ENCODE measurements around the gene OIP5.
A peak's percentile ranks its signal among the peaks of the same experiment; 100 is the strongest.
"Not testable (repeated sequence)": the region's sequence is repeated elsewhere in the genome, so short reads cannot be mapped to it uniquely, and the experiment has no call there.

The OIP5 gene

DNA sequence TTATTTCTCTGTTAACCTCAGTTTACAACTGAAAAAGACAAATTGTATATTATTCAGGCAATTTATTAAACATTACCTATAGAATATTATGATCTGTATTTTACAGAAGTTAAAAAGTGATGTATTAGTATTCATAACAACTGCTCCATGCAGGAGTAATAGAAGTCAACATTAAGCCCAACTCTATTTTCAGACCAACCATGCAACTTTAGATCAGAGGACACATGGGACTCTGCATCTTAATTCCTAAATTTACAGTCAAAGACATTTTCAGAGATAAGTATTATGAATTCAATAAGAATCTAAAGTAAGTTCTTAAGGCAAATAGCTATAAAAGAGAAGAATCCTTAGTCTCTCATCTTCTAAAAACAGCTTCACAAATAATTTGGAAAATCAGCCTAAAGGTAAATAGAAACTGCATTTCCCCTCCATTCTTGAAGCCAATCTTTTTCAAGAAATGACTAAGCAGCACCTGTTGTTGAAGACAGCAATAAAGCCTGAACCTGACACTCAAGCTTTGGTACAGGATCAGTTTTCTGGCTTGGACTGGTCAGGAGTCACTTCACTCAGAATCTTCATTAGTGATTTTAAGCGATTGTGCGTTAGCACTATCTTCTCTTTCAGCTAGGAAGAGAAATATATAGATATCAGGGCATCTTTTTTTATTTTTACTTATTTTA, 23.0 kb downstream of the OIP5 start:
- DNase-seq (ENCODE audit: low read depth) = no peak
- TF ChIP-seq, protein P1, sequence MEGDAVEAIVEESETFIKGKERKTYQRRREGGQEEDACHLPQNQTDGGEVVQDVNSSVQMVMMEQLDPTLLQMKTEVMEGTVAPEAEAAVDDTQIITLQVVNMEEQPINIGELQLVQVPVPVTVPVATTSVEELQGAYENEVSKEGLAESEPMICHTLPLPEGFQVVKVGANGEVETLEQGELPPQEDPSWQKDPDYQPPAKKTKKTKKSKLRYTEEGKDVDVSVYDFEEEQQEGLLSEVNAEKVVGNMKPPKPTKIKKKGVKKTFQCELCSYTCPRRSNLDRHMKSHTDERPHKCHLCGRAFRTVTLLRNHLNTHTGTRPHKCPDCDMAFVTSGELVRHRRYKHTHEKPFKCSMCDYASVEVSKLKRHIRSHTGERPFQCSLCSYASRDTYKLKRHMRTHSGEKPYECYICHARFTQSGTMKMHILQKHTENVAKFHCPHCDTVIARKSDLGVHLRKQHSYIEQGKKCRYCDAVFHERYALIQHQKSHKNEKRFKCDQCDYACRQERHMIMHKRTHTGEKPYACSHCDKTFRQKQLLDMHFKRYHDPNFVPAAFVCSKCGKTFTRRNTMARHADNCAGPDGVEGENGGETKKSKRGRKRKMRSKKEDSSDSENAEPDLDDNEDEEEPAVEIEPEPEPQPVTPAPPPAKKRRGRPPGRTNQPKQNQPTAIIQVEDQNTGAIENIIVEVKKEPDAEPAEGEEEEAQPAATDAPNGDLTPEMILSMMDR (IDR thresholded peaks at IDR 0.05; ENCODE audit: low read depth, low read length) = no peak
- TF ChIP-seq, protein P2, sequence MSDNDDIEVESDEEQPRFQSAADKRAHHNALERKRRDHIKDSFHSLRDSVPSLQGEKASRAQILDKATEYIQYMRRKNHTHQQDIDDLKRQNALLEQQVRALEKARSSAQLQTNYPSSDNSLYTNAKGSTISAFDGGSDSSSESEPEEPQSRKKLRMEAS (IDR thresholded peaks at IDR 0.05; ENCODE audit: low read depth, low read length) = no peak
- TF ChIP-seq MYC (IDR thresholded peaks at IDR 0.05; ENCODE audit: low read depth, low read length) (no peak), POLR2A (IDR thresholded peaks at IDR 0.05; ENCODE audit: extremely low read depth, insufficient read length) (no peak)
- no peak overlapping the region for H3K4me3 ChIP-seq (ENCODE audit: low read depth, low read length)

DNA sequence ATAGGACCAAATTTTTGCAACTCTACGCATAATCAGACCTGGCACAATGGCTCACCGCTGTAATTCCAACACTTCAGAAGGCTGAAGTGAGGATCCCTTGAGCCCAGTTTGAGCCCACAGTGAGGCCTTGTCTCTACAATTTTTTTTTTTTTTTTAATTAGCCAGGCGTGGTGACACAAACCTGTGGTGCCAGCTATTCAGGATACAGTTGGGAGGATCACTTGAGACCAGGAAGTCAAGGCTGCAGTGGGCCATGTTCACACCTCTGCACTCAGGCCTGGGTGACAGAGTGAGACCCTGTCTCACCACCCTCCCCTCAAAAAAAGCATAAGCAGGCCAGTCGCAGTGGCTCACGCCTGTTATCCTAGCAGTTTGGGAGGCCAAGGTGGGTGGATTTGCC, 24.7 kb downstream of the OIP5 start:
- no peak overlapping the region for H3K4me3 ChIP-seq (ENCODE audit: low read depth, low read length)
- DNase-seq (ENCODE audit: low read depth) = no peak
- TF ChIP-seq POLR2A (IDR thresholded peaks at IDR 0.05; ENCODE audit: extremely low read depth, insufficient read length) = no peak
- TF ChIP-seq, protein P2 (IDR thresholded peaks at IDR 0.05; ENCODE audit: low read depth, low read length) = no peak
- TF ChIP-seq, protein P1 (IDR thresholded peaks at IDR 0.05; ENCODE audit: low read depth, low read length) = no peak

DNA sequence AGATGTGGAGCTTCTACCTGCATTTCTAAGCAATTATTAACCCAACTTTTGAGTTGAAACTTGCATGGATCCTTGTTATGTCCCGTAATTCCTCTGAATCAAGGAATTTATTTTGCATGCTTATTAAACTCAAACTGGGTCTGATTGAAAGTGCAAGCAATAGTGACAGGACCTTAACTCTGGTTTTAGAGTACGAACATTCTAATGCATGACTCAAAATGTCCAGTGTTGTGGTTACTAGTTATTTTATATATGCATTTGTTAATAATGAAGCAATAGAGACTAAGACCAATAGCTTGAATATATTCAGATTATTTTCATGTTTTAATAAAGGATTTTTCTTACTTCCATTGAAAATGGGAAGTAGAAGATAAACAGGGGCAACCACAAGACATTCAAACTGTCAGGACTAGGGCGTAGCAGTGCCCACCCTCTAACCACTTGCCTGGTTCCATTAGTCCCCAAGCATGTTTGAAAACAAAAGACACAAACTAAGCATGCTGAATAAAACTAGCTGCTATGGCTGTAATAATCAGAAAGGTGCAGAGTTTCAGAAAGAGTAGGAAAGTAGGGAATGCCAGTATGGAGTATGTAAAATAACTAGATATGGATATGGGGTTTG, 28.1 kb downstream of the OIP5 start:
- H3K4me3 ChIP-seq (ENCODE audit: low read depth, low read length) = no peak overlapping the region
- TF ChIP-seq POLR2A (IDR thresholded peaks at IDR 0.05; ENCODE audit: extremely low read depth, insufficient read length) = no peak
- TF ChIP-seq, protein P2 (IDR thresholded peaks at IDR 0.05; ENCODE audit: low read depth, low read length) = peak; percentile 18; the same call in 1 of the 2 replicates
- DNase-seq (ENCODE audit: low read depth) = peak; percentile 66

DNA sequence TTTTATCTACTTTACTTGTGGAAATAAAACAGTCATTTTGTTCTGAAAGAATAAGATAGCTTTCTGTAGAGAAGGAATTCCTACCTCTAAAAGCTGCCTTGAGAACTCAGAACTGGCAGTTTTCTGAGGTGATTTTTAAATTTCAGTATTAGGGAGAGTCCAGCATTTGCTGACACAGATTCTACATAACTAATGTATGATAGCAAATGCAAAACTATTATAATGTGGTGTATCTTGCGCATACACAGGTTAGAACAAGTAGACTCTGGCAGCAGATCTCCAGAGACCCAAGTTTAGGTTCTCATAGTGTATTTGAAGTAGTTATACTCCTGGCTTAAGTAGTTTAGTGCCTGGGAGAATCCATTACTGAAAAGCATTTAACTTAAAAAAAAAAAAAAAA, 30.8 kb downstream of the OIP5 start:
- TF ChIP-seq, protein P2 (IDR thresholded peaks at IDR 0.05; ENCODE audit: low read depth, low read length) = no peak
- TF ChIP-seq, protein P1 (IDR thresholded peaks at IDR 0.05; ENCODE audit: low read depth, low read length) = no peak
- TF ChIP-seq POLR2A (IDR thresholded peaks at IDR 0.05; ENCODE audit: extremely low read depth, insufficient read length) = no peak
- TF ChIP-seq MYC (IDR thresholded peaks at IDR 0.05; ENCODE audit: low read depth, low read length) = no peak
- no peak overlapping the region for H3K4me3 ChIP-seq (ENCODE audit: low read depth, low read length)

DNA sequence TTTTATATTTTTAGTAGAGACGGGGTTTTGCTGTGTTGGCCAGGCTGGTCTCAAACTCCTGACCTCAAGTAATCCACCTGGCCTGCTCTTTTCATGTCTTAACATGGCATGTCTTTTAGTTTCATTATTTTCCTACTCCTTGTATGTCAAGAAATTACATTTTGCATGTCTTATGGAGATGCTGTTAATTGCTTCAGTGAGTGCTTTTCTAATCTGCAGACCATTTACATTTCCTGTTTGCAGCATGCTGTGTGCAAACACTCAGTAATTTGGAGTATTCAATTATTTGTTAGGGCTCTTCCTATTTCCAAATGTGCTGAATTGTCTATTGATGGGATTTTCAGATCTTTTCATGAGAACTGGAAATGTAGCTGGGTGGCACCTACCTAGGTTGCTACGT, 31.3 kb downstream of the OIP5 start:
- DNase-seq (ENCODE audit: low read depth); H3K4me3 ChIP-seq (ENCODE audit: low read depth, low read length): not testable (repeated sequence)

More for the DNA sequence above, 30.8 kb downstream of the OIP5 start:
- DNase-seq (ENCODE audit: low read depth) = no peak

DNA sequence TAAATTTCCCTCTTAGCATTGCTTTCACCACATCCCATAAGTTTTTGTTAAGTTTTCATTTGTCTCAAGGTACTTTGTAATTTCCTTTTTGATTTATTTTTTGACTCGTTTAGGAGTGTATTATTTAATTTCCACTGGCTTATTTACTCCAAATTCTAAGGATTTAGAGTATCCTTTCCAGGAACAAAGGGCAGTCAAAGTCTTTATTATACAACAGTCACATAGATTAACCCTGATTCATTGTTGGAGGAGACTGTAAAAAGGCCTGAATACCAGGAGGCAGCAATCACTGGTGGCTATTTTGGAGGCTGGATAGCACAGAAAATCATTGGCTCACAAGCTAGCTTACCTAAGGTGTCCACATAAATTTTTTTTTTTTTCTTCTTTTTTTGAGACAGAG, 39.9 kb downstream of the OIP5 start:
- no peak overlapping the region for H3K4me3 ChIP-seq (ENCODE audit: low read depth, low read length)
- TF ChIP-seq, protein P1 (IDR thresholded peaks at IDR 0.05; ENCODE audit: low read depth, low read length) = no peak
- TF ChIP-seq MYC (IDR thresholded peaks at IDR 0.05; ENCODE audit: low read depth, low read length) = no peak
- TF ChIP-seq, protein P2 (IDR thresholded peaks at IDR 0.05; ENCODE audit: low read depth, low read length) = no peak
- TF ChIP-seq POLR2A (IDR thresholded peaks at IDR 0.05; ENCODE audit: extremely low read depth, insufficient read length) = no peak
- DNase-seq (ENCODE audit: low read depth) = no peak
